Effector memory CD4-positive, alpha-beta T cell (primary cell): ENCODE results near the gene FBXL16.

Experiments
- DNase-seq, 3 donors: peaks; one replicate each; pipeline ENCODE4 v3.0.0-alpha.2; 2020
- H3K27ac ChIP-seq: 2 replicates; pipeline ENCODE4 v1.7.0; 2013; ENCODE audit warnings: mild to moderate bottlenecking, low read length, moderate library complexity; ENCODE audit not compliant: insufficient read depth, poor library complexity, severe bottlenecking
- H3K27me3 ChIP-seq: replicated peaks from 2 replicates; pipeline ENCODE4 v1.7.0; 2013; ENCODE audit warnings: mild to moderate bottlenecking, low read length; ENCODE audit not compliant: insufficient read depth, control insufficient read depth, poor library complexity, severe bottlenecking
- H3K36me3 ChIP-seq: 2 replicates; pipeline ENCODE4 v1.7.0; 2013; ENCODE audit warnings: mild to moderate bottlenecking, low read length, moderate library complexity; ENCODE audit not compliant: control insufficient read depth, insufficient read depth
- H3K4me1 ChIP-seq: 2 replicates; pipeline ENCODE4 v1.7.0; 2013; ENCODE audit warnings: low read length, mild to moderate bottlenecking; ENCODE audit not compliant: control insufficient read depth, insufficient read depth, poor library complexity, severe bottlenecking
- H3K4me3 ChIP-seq: 2 replicates; pipeline ENCODE4 v1.7.0; 2013; ENCODE audit warnings: low read length, low read depth, mild to moderate bottlenecking; ENCODE audit not compliant: insufficient read depth, poor library complexity, severe bottlenecking
- H3K9me3 ChIP-seq: 2 replicates; pipeline ENCODE4 v1.7.0; 2013; ENCODE audit warnings: mild to moderate bottlenecking, low read length, moderate library complexity; ENCODE audit not compliant: control insufficient read depth

FBXL16 gene

GRCh38 chr16:676565-676902 is 29.1 kb downstream of the FBXL16 start:
- Histone ChIP-seq H3K27me3 (no peaks in the 10 kb centered on the region), H3K4me1 (peaks cover 35% of the 10 kb centered on the region), H3K4me3 (no peak overlapping the region), H3K27ac (no peak overlapping the region), H3K9me3 (no peaks in the 10 kb centered on the region), H3K36me3 (peaks cover 26% of the 10 kb centered on the region)
- DNase-seq: no peak

- Histone ChIP-seq H3K27me3 (no peaks in the 10 kb centered on the region), H3K4me1 (peaks cover 31% of the 10 kb centered on the region), H3K36me3 (peaks cover 29% of the 10 kb centered on the region), H3K27ac (no peak overlapping the region), H3K9me3 (no peaks in the 10 kb centered on the region), H3K4me3 (no peak overlapping the region)
- DNase-seq: no peak
Measured at GRCh38 chr16:675884-676564, 29.6 kb downstream of the FBXL16 start.

- no peak for DNase-seq
Measured at GRCh38 chr16:674968-675883, 30.4 kb downstream of the FBXL16 start, which contains the start of gene RHBDL1. TSS of gene RHBDL1 (plus strand) at chr16:675671. CDS start at chr16:675791, 120 bp downstream.

GRCh38 chr16:674214-674881 is 31.3 kb downstream of the FBXL16 start:
- no peaks in the 10 kb centered on the region for H3K9me3 ChIP-seq
- H3K36me3 ChIP-seq: peaks cover 45% of the 10 kb centered on the region
- no peak overlapping the region for H3K4me3 ChIP-seq
- no peak for DNase-seq
- H3K27me3 ChIP-seq: no peaks in the 10 kb centered on the region
- peaks cover 24% of the 10 kb centered on the region for H3K4me1 ChIP-seq
- no peak overlapping the region for H3K27ac ChIP-seq

More at GRCh38 chr16:674968-675883, 30.4 kb downstream of the FBXL16 start, which contains the start of gene RHBDL1:
- Histone ChIP-seq H3K9me3 (no peaks in the 10 kb centered on the region), H3K27ac (no peak within 1 kb of the TSS), H3K36me3 (peaks cover 37% of the 10 kb centered on the region), H3K4me1 (peaks cover 27% of the 10 kb centered on the region), H3K27me3 (no peaks in the 10 kb centered on the region), H3K4me3 (no peak within 1 kb of the TSS)

GRCh38 chr16:673399-673991 is 32.1 kb downstream of the FBXL16 start:
- Histone ChIP-seq H3K4me3 (no peak overlapping the region), H3K27ac (no peak overlapping the region), H3K4me1 (peaks cover 21% of the 10 kb centered on the region), H3K27me3 (no peaks in the 10 kb centered on the region), H3K9me3 (no peaks in the 10 kb centered on the region), H3K36me3 (peaks cover 48% of the 10 kb centered on the region)
- DNase-seq: no peak

GRCh38 chr16:672851-673250 is 32.8 kb downstream of the FBXL16 start:
- H3K27me3 ChIP-seq: no peaks in the 10 kb centered on the region
- H3K27ac ChIP-seq: no peak overlapping the region
- no peaks in the 10 kb centered on the region for H3K9me3 ChIP-seq
- H3K36me3 ChIP-seq: peaks cover 48% of the 10 kb centered on the region
- no peak for DNase-seq
- H3K4me3 ChIP-seq: no peak overlapping the region
- peaks cover 25% of the 10 kb centered on the region for H3K4me1 ChIP-seq

- no peaks in the 10 kb centered on the region for H3K9me3 ChIP-seq
- no peaks in the 10 kb centered on the region for H3K27me3 ChIP-seq
- peaks cover 48% of the 10 kb centered on the region for H3K36me3 ChIP-seq
- no peak overlapping the region for H3K4me3 ChIP-seq
- no peak overlapping the region for H3K27ac ChIP-seq
- no peak for DNase-seq
- peaks cover 29% of the 10 kb centered on the region for H3K4me1 ChIP-seq
Measured at GRCh38 chr16:672371-672770, 33.2 kb downstream of the FBXL16 start.

- H3K36me3 ChIP-seq: peaks cover 48% of the 10 kb centered on the region
- H3K27me3 ChIP-seq: no peaks in the 10 kb centered on the region
- no peak overlapping the region for H3K27ac ChIP-seq
- no peak for DNase-seq
- H3K4me3 ChIP-seq: no peak overlapping the region
- peaks cover 29% of the 10 kb centered on the region for H3K4me1 ChIP-seq
- no peaks in the 10 kb centered on the region for H3K9me3 ChIP-seq
Measured at GRCh38 chr16:671353-672131, 34.1 kb downstream of the FBXL16 start.
